Gastrocnemius medialis (tissue), 4 donors: ENCODE data around the gene PPP2R1B. TPM values are rescaled to one million over a fixed set of nuclear protein-coding genes. Genes with fewer than 3 reads are reported as not detected.

Source experiments
- ATAC-seq, 2 donors: fragments of 150-250 bp; one replicate each; pipeline ENCODE4 v1.9.1; 2016
- DNase-seq, 2 donors: peaks; one replicate each; pipeline ENCODE4 v3.0.0-alpha.2; 2019
- H3K27ac ChIP-seq, 4 donors: fragments of 200-600 bp; sonication (generic); 1 replicate in 1 of 4; 2 replicates in 3 of 4; pipeline ENCODE4 v1.5.1; 2016 to 2018; ENCODE audit warnings: mild to moderate bottlenecking in 2 of 4, moderate library complexity in 1 of 4
- H3K27me3 ChIP-seq, 3 donors: fragments of 200-600 bp; sonication (generic) in 2 of 3; 1 replicate in 1 of 3; 2 replicates in 2 of 3; pipeline versions ENCODE4 v1.5.1 to v1.6.0; 2016 to 2019; ENCODE audit warnings: mild to moderate bottlenecking in 1 of 3, moderate library complexity in 1 of 3
- H3K36me3 ChIP-seq, 2 donors: fragments of 200-600 bp; sonication (generic) in 1 of 2; one replicate each; pipeline ENCODE4 v1.5.1; 2017 to 2018
- H3K4me1 ChIP-seq, 2 donors: fragments of 200-600 bp; sonication (generic) in 1 of 2; one replicate each; pipeline ENCODE4 v1.5.1; 2016 to 2017; ENCODE audit warnings: mild to moderate bottlenecking in 2 of 2
- H3K4me3 ChIP-seq, 4 donors: fragments of 200-600 bp; sonication (generic) in 3 of 4; 1 replicate in 1 of 4; 2 replicates in 3 of 4; pipeline ENCODE4 v1.5.1; 2016 to 2019; ENCODE audit warnings: mild to moderate bottlenecking in 2 of 4
- H3K9me3 ChIP-seq, 3 donors: fragments of 200-600 bp; sonication (generic) in 2 of 3; 1 replicate in 1 of 3; 2 replicates in 2 of 3; pipeline ENCODE4 v1.5.1; 2016 to 2019
- CTCF ChIP-seq, 5 experiments: fragments of 450-650 bp in 3 of 5; fragments of 200-600 bp in 2 of 5; sonication (generic) in 2 of 5; IDR thresholded peaks in 4 of 5; conservative IDR thresholded peaks in 1 of 5; 1 replicate in 4 of 5; 2 replicates in 1 of 5; pipeline ENCODE4 v1.5.1; 2016 to 2019; ENCODE audit warnings: antibody characterized with exemption in 5 of 5, mild to moderate bottlenecking in 3 of 5, moderate library complexity in 3 of 5
- POLR2A ChIP-seq, 2 donors: fragments of 450-650 bp; IDR thresholded peaks; one replicate each; pipeline ENCODE4 v1.6.1; 2017; ENCODE audit warnings: antibody characterized with exemption in 2 of 2, mild to moderate bottlenecking in 2 of 2, moderate library complexity in 2 of 2
- in situ Hi-C, 4 donors: fragments of 200-750 bp; cut with MboI; loops; one replicate each; pipeline versions ENCODE4 v1.15.0 to v1.8.0; 2017; ENCODE audit warnings: low sequenced_read_pairs in 4 of 4
- intact Hi-C: fragments of 100-400 bp; cut with DNase I; formaldehyde crosslinking; loops from one replicate; pipeline ENCODE4 v1.15.1; 2023; ENCODE audit warnings: low total_unique reads
- total RNA-seq, 4 donors: library from RNA; depleted of rRNA; stranded (reverse); fragments of >200 nt; gene quantifications; one replicate each; pipeline versions ENCODE4 v1.1.0 to v1.2.3, GENCODE V29; 2016

The PPP2R1B gene
- total RNA-seq, 4 donors from 2014 or later = 7.3 to 16.0 (median 9.4) TPM

DNA sequence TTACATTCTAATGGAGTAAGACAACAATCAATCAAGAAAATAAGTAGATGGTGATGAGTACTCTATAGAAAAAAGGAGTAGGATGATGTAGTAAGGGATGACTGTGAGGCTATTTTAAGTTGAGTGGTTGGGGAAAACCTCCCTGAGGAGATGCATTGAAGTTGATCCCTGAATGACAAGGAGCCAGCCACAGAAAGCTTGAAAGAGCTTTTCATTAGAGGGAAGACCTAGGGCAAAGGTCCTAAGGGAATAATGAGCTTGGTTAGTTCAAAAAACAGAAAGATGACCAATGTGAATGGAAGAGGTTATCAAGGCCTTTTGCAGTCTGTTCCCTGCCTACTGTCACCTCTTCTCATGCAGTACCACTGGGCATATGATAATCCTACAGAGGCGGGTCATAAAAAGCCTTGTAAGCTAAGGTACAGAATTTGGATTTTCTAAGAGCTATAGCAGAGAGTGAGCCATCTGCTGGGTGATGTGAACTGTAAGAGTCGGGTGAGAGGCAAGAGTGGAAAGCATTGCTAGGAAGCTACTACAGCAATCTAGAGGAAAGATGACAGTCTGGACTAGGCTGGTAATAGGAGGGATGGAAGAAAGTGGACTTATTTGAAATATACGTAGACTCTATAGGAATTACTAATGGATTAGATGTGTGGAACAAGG, 3.1 kb downstream of the PPP2R1B start:
- in situ Hi-C loops (no loop called here), intact Hi-C loops (no loop called here)
- H3K9me3 ChIP-seq = no peaks in the 10 kb centered on the region
- peaks cover 14 to 21% of the 10 kb centered on the region in 2 donors for H3K4me1 ChIP-seq
- peaks cover 0 to 40% of the 10 kb centered on the region in 2 donors for H3K36me3 ChIP-seq
- H3K4me3 ChIP-seq = no peak overlapping the region
- H3K27me3 ChIP-seq = no peaks in the 10 kb centered on the region
- TF ChIP-seq CTCF (IDR thresholded peaks at IDR 0.05 in 4 of 5, conservative IDR thresholded peaks at IDR 0.05 in 1 of 5) = no peak
- TF ChIP-seq POLR2A (IDR thresholded peaks at IDR 0.05) = no peak
- no peak for DNase-seq
- no peak for ATAC-seq
- peak overlapping the region in 1 of 4 donors; percentile 35 for H3K27ac ChIP-seq

- Histone ChIP-seq H3K27me3 (no peaks in the 10 kb centered on the region), H3K36me3 (peaks cover 0 to 45% of the 10 kb centered on the region in 2 donors), H3K4me3 (no peak overlapping the region), H3K4me1 (peaks cover 14 to 21% of the 10 kb centered on the region in 2 donors), H3K27ac (peak overlapping the region in 1 of 4 donors; percentile 35), H3K9me3 (no peaks in the 10 kb centered on the region)
- DNase-seq = no peak
- no peak for ATAC-seq
- in situ Hi-C loops = no loop called here
- no peak for TF ChIP-seq CTCF (IDR thresholded peaks at IDR 0.05 in 4 of 5, conservative IDR thresholded peaks at IDR 0.05 in 1 of 5)
- no peak for TF ChIP-seq POLR2A (IDR thresholded peaks at IDR 0.05)
- intact Hi-C loops = no loop called here
Observed at GRCh38 chr11:111762526-111762925, 3.7 kb downstream of the PPP2R1B start.

- Histone ChIP-seq H3K9me3 (no peaks in the 10 kb centered on the region), H3K4me1 (peaks cover 10 to 16% of the 10 kb centered on the region in 2 donors), H3K27ac (peak overlapping the region in 1 of 4 donors; percentile 59), H3K27me3 (no peaks in the 10 kb centered on the region), H3K4me3 (no peak overlapping the region), H3K36me3 (peaks cover 0 to 60% of the 10 kb centered on the region in 2 donors)
- ATAC-seq = no peak
- intact Hi-C loops (no loop called here), in situ Hi-C loops (no loop called here)
- TF ChIP-seq CTCF (IDR thresholded peaks at IDR 0.05 in 4 of 5, conservative IDR thresholded peaks at IDR 0.05 in 1 of 5) (no peak), POLR2A (IDR thresholded peaks at IDR 0.05) (no peak)
- DNase-seq = no peak
Observed at GRCh38 chr11:111761036-111761435, 5.2 kb downstream of the PPP2R1B start.

GRCh38 chr11:111759778-111760407, 6.3 kb downstream of the PPP2R1B start:
- Histone ChIP-seq H3K4me1 (peaks cover 6 to 12% of the 10 kb centered on the region in 2 donors), H3K4me3 (no peak overlapping the region), H3K36me3 (peaks cover 0 to 72% of the 10 kb centered on the region in 2 donors), H3K9me3 (no peaks in the 10 kb centered on the region), H3K27ac (peak overlapping the region in 3 of 4 donors; percentile 55 to 59 (median 59)), H3K27me3 (no peaks in the 10 kb centered on the region)
- ATAC-seq (no peak), DNase-seq (no peak)
- intact Hi-C loops = no loop called here
- in situ Hi-C loops = no loop called here
- TF ChIP-seq POLR2A (IDR thresholded peaks at IDR 0.05) = no peak
- no peak for TF ChIP-seq CTCF (IDR thresholded peaks at IDR 0.05 in 4 of 5, conservative IDR thresholded peaks at IDR 0.05 in 1 of 5)
